Suprapubic skin (tissue), 4 donors: ENCODE results near the gene ZNF664. TPM values are rescaled to one million over a fixed set of nuclear protein-coding genes. Genes with fewer than 3 reads are reported as not detected.

ENCODE experiments used
- DNase-seq, 2 donors: peaks; one replicate each; pipeline ENCODE4 v3.0.0-alpha.2; 2019; ENCODE audit warnings: low spot score in 2 of 2
- H3K27ac ChIP-seq: fragments of 200-600 bp; sonication (generic); one replicate; pipeline ENCODE4 v1.5.1; 2019
- H3K27me3 ChIP-seq: fragments of 200-600 bp; sonication (generic); one replicate; pipeline ENCODE4 v1.5.1; 2019
- H3K36me3 ChIP-seq: fragments of 200-600 bp; sonication (generic); one replicate; pipeline ENCODE4 v1.5.1; 2019
- H3K4me1 ChIP-seq: fragments of 200-600 bp; sonication (generic); one replicate; pipeline ENCODE4 v1.5.1; 2019
- H3K4me3 ChIP-seq: fragments of 200-600 bp; sonication (generic); one replicate; pipeline ENCODE4 v1.5.1; 2019; ENCODE audit warnings: mild to moderate bottlenecking
- H3K9me3 ChIP-seq: fragments of 200-600 bp; sonication (generic); one replicate; pipeline ENCODE4 v1.5.1; 2019
- CTCF ChIP-seq, 2 donors: fragments of 200-600 bp in 1 of 2; fragments of 450-650 bp in 1 of 2; sonication (generic) in 1 of 2; IDR thresholded peaks; one replicate each; pipeline ENCODE4 v1.5.1; 2016 to 2019; ENCODE audit warnings: antibody characterized with exemption in 2 of 2, mild to moderate bottlenecking in 1 of 2, moderate library complexity in 1 of 2
- EP300 ChIP-seq: sonication (generic); formaldehyde crosslinking; IDR thresholded peaks from one replicate; pipeline ENCODE4 v1.6.1; 2017; ENCODE audit warnings: antibody characterized with exemption
- POLR2A ChIP-seq, 2 donors: fragments of 450-650 bp; IDR thresholded peaks; one replicate each; pipeline ENCODE4 v1.6.1; 2017; ENCODE audit warnings: antibody characterized with exemption in 2 of 2, mild to moderate bottlenecking in 2 of 2, moderate library complexity in 2 of 2
- POLR2AphosphoS5 ChIP-seq, 3 donors: sonication (generic); formaldehyde crosslinking; IDR thresholded peaks; one replicate each; pipeline ENCODE4 v1.6.1; 2017; ENCODE audit warnings: antibody characterized with exemption in 3 of 3
- WGBS: methylation state at CpG from one replicate; pipeline ENCODE4 v1.1.5; 2018; 5-methylcytosine and 5-hydroxymethylcytosine counted together
- total RNA-seq, 4 donors: library from RNA; depleted of rRNA; stranded (reverse); fragments of >200 nt; gene quantifications; one replicate each; pipeline ENCODE4 v1.1.0, GENCODE V29; 2016

The ZNF664 gene
- total RNA-seq, 4 donors from 2014 or later: 29.6 to 39.6 (median 32.8) TPM

- WGBS: 91% methylated on average over 10 of the region's 16 CpGs
- Histone ChIP-seq H3K9me3 (no peaks in the 10 kb centered on the region), H3K27me3 (no peaks in the 10 kb centered on the region), H3K4me1 (no peaks in the 10 kb centered on the region), H3K4me3 (no peak overlapping the region), H3K36me3 (peaks cover 72% of the 10 kb centered on the region), H3K27ac (no peak overlapping the region)
- DNase-seq: no peak
- TF ChIP-seq POLR2AphosphoS5 (IDR thresholded peaks at IDR 0.05): no peak
Measured at GRCh38 chr12:123939716-123940626, 33.0 kb upstream of the ZNF664 start.

- Histone ChIP-seq H3K27me3 (no peaks in the 10 kb centered on the region), H3K36me3 (peaks cover 74% of the 10 kb centered on the region), H3K9me3 (no peaks in the 10 kb centered on the region), H3K4me3 (no peak overlapping the region), H3K27ac (no peak overlapping the region), H3K4me1 (no peaks in the 10 kb centered on the region)
- TF ChIP-seq EP300 (no peak), POLR2A (IDR thresholded peaks at IDR 0.05) (no peak)
- no peak for DNase-seq
- 95% methylated on average over 9 of the region's 9 CpGs for WGBS
Measured at GRCh38 chr12:123940627-123940966, 32.4 kb upstream of the ZNF664 start.

GRCh38 chr12:123941000-123941399 is 32.0 kb upstream of the ZNF664 start:
- Histone ChIP-seq H3K4me3 (no peak overlapping the region), H3K36me3 (peaks cover 75% of the 10 kb centered on the region), H3K4me1 (no peaks in the 10 kb centered on the region), H3K27me3 (no peaks in the 10 kb centered on the region), H3K9me3 (no peaks in the 10 kb centered on the region), H3K27ac (no peak overlapping the region)
- WGBS: 95% methylated on average over 9 of the region's 9 CpGs
- no peak for DNase-seq
- no peak for TF ChIP-seq EP300

GRCh38 chr12:123941624-123942237 is 31.3 kb upstream of the ZNF664 start:
- Histone ChIP-seq H3K27me3 (no peaks in the 10 kb centered on the region), H3K27ac (no peak overlapping the region), H3K9me3 (no peaks in the 10 kb centered on the region), H3K4me3 (no peak overlapping the region), H3K4me1 (no peaks in the 10 kb centered on the region), H3K36me3 (peaks cover 70% of the 10 kb centered on the region)
- DNase-seq: no peak
- 91% methylated on average over 13 of the region's 13 CpGs for WGBS
- TF ChIP-seq EP300 (no peak), POLR2AphosphoS5 (IDR thresholded peaks at IDR 0.05) (no peak), POLR2A (IDR thresholded peaks at IDR 0.05) (no peak), CTCF (IDR thresholded peaks at IDR 0.05) (no peak)

- no peaks in the 10 kb centered on the region for H3K27me3 ChIP-seq
- WGBS: 85% methylated on average over 10 of the region's 10 CpGs
- no peak for DNase-seq
- H3K36me3 ChIP-seq: peaks cover 65% of the 10 kb centered on the region
- H3K27ac ChIP-seq: no peak overlapping the region
- H3K4me1 ChIP-seq: no peaks in the 10 kb centered on the region
- H3K4me3 ChIP-seq: no peak overlapping the region
- TF ChIP-seq POLR2AphosphoS5 (IDR thresholded peaks at IDR 0.05) (no peak), EP300 (no peak), POLR2A (IDR thresholded peaks at IDR 0.05) (no peak), CTCF (IDR thresholded peaks at IDR 0.05) (no peak)
- no peaks in the 10 kb centered on the region for H3K9me3 ChIP-seq
Measured at GRCh38 chr12:123942238-123942653, 30.8 kb upstream of the ZNF664 start.

GRCh38 chr12:123942911-123943648 is 29.9 kb upstream of the ZNF664 start:
- no peak for DNase-seq
- H3K9me3 ChIP-seq: no peaks in the 10 kb centered on the region
- H3K27me3 ChIP-seq: no peaks in the 10 kb centered on the region
- H3K4me3 ChIP-seq: no peak overlapping the region
- H3K27ac ChIP-seq: no peak overlapping the region
- H3K36me3 ChIP-seq: peaks cover 59% of the 10 kb centered on the region
- 49% methylated on average over 3 of the region's 16 CpGs for WGBS
- H3K4me1 ChIP-seq: no peaks in the 10 kb centered on the region
- TF ChIP-seq POLR2A (IDR thresholded peaks at IDR 0.05) (no peak), EP300 (no peak), POLR2AphosphoS5 (IDR thresholded peaks at IDR 0.05) (no peak), CTCF (IDR thresholded peaks at IDR 0.05) (no peak)
